HepG2 (cell line): ENCODE data around the gene TEKT5. TPM values are rescaled to one million over a fixed set of nuclear protein-coding genes. Genes with fewer than 3 reads are reported as not detected.

Source experiments
- ATAC-seq: fragments of 200-7000 bp; cut with Tn5 transposase; 3 replicates; pipeline ENCODE4 v1.9.1; 2020; ENCODE audit warnings: mild to moderate bottlenecking, moderate library complexity
- BruUV-seq: library from RNA; stranded (reverse); fragments of 400-500 nt; replicated peaks from 2 replicates; lab custom pipeline; 2021; lab: Mats Ljungman, UMichigan
- CTCF ChIA-PET: fragments of 300-600 bp; formaldehyde crosslinking; extraction: SDS; loops from one replicate; lab custom pipeline; 2021; ENCODE audit warnings: low total read pairs, inconsistent platforms, low intra/inter-chr PET ratio; lab: Yijun Ruan, JAX
- POLR2A ChIA-PET: fragments of 350-600 bp; sonication (Branson Sonifier 250); formaldehyde crosslinking; loops from one replicate; lab custom pipeline; 2020; ENCODE audit warnings: antibody characterized with exemption, inconsistent platforms; lab: Yijun Ruan, JAX
- DNase-seq: peaks from one replicate; pipeline ENCODE4 v3.0.0-alpha.2; 2015; ENCODE audit warnings: low spot score
- FAIRE-seq: peaks from 3 replicates; lab custom pipeline; 2011; peaks lifted over from hg19 to GRCh38; lab: Jason Lieb, UNC
- H2AFZ ChIP-seq: one replicate; pipeline ENCODE4 v1.6.1; 2011; ENCODE audit warnings: low read length, inconsistent platforms
- H3K27ac ChIP-seq: fragments of 300-600 bp; 3 replicates; pipeline ENCODE4 v1.8.0; 2011; ENCODE audit warnings: mixed run types, mild to moderate bottlenecking, mixed read lengths, low read length, inconsistent platforms; ENCODE audit not compliant: insufficient read depth; ENCODE audit errors: extremely low read length
- H3K27me3 ChIP-seq, 2 experiments: fragments of 200-600 bp in 1 of 2; 2 replicates in 1 of 2; 3 replicates in 1 of 2; pipeline versions ENCODE4 v1.6.0 to v1.8.0; 2011; ENCODE audit warnings: low read length in 2 of 2, mild to moderate bottlenecking in 2 of 2, moderate library complexity in 2 of 2, inconsistent platforms in 1 of 2; ENCODE audit not compliant: insufficient read depth in 2 of 2, control insufficient read depth in 1 of 2
- H3K36me3 ChIP-seq, 2 experiments: fragments of 200-600 bp in 1 of 2; replicated peaks in 1 of 2; 2 replicates in 1 of 2; 3 replicates in 1 of 2; pipeline versions ENCODE4 v1.5.1 to v1.8.0; 2011; ENCODE audit warnings: low read length in 2 of 2, inconsistent platforms in 1 of 2; ENCODE audit not compliant: insufficient read depth in 2 of 2, control insufficient read depth in 1 of 2
- H3K4me1 ChIP-seq: 2 replicates; pipeline ENCODE4 v1.5.1; 2012; ENCODE audit warnings: low read length, inconsistent platforms; ENCODE audit not compliant: insufficient read depth
- H3K4me2 ChIP-seq: 2 replicates; pipeline ENCODE4 v1.6.0; 2011; ENCODE audit warnings: low read depth, low read length, inconsistent platforms
- H3K4me3 ChIP-seq, 3 experiments: fragments of 200-600 bp in 1 of 3; sonication (generic), shearing (Covaris generic) in 1 of 3; replicated peaks in 1 of 3; 2 replicates each; pipeline ENCODE4 v1.5.1; 2011 to 2016; ENCODE audit warnings: low read length in 3 of 3, inconsistent platforms in 2 of 3, low read depth in 2 of 3, mild to moderate bottlenecking in 2 of 3, control low read depth in 1 of 3, mixed read lengths in 1 of 3; ENCODE audit not compliant: insufficient read depth in 1 of 3
- H3K79me2 ChIP-seq: one replicate; pipeline ENCODE4 v1.6.1; 2011; ENCODE audit warnings: low read length, inconsistent platforms; ENCODE audit not compliant: insufficient read depth
- H3K9ac ChIP-seq: 2 replicates; pipeline ENCODE4 v1.6.0; 2011; ENCODE audit warnings: mild to moderate bottlenecking, low read depth, low read length, inconsistent platforms; ENCODE audit not compliant: insufficient read depth
- H3K9me3 ChIP-seq: 2 replicates; pipeline ENCODE4 v1.5.1; 2012; ENCODE audit warnings: mild to moderate bottlenecking, low read length
- H4K20me1 ChIP-seq: 2 replicates; pipeline ENCODE4 v1.6.0; 2011; ENCODE audit warnings: inconsistent platforms, mild to moderate bottlenecking, low read length, moderate library complexity; ENCODE audit not compliant: insufficient read depth
- THAP7 ChIP-seq: sonication (generic); formaldehyde crosslinking; IDR thresholded peaks from 2 replicates; pipeline ENCODE4 v1.8.1; 2023; ENCODE audit warnings: mild to moderate bottlenecking, missing genetic modification reagents
- ZBTB38 ChIP-seq: sonication (generic); formaldehyde crosslinking; IDR thresholded peaks from 2 replicates; pipeline ENCODE4 v1.5.1; 2020; ENCODE audit warnings: mild to moderate bottlenecking, missing genetic modification reagents
- ZNF121 ChIP-seq: sonication (generic); formaldehyde crosslinking; IDR thresholded peaks from 2 replicates; pipeline ENCODE4 v1.5.0; 2020; ENCODE audit warnings: mild to moderate bottlenecking, missing genetic modification reagents
- ZNF607 ChIP-seq: sonication (generic); formaldehyde crosslinking; IDR thresholded peaks from 2 replicates; pipeline ENCODE4 v1.5.1; 2020; ENCODE audit warnings: missing genetic modification reagents, mild to moderate bottlenecking, borderline replicate concordance
- WGBS: methylation state at CpG from one replicate; pipeline ENCODE4 v1.1.6; 2017; ENCODE audit warnings: low lambda C conversion rate; 5-methylcytosine and 5-hydroxymethylcytosine counted together
- in situ Hi-C: cut with HindIII; loops from 2 replicates; pipeline ENCODE4 v1.10.0; 2017; ENCODE audit warnings: low pct_unique_long_range_greater_than_20kb; ENCODE audit not compliant: extremely low pct_ligation_motif_present
- intact Hi-C: fragments of 100-400 bp; cut with micrococcal nuclease; formaldehyde crosslinking; loops from one replicate; pipeline ENCODE4 v1.10.0; 2022; ENCODE audit not compliant: unreplicated experiment
- polyA plus RNA-seq, 8 experiments: library from polyadenylated mRNA; depleted of rRNA in 3 of 8; stranded (reverse) in 7 of 8; unstranded in 1 of 8; fragments of >200 nt; fragmentation: Illumina TruSeq in 4 of 8; extraction: Trizol in 4 of 8; gene quantifications; 2 replicates each; pipeline versions ENCODE4 v1.2.1 to v1.2.3, GENCODE V29; 2011 to 2016; ENCODE audit warnings: low read depth in 4 of 8, missing spikeins in 1 of 8, mixed read lengths in 1 of 8; ENCODE audit not compliant: insufficient read depth in 1 of 8
- total RNA-seq, 5 experiments: library from RNA; depleted of rRNA; stranded (reverse); fragments of >200 nt; fragmentation: Illumina TruSeq; extraction: Trizol; gene quantifications; 2 replicates each; pipeline ENCODE4 v1.2.3, GENCODE V29; 2016; ENCODE audit warnings: low read depth in 1 of 5

The TEKT5 gene
- total and polyA plus RNA-seq, 2 of the 13 experiments (the other 11 are each of a cell fraction or from before 2014, with no cell fraction given), result 0.16 TPM; not detected in 1

DNA sequence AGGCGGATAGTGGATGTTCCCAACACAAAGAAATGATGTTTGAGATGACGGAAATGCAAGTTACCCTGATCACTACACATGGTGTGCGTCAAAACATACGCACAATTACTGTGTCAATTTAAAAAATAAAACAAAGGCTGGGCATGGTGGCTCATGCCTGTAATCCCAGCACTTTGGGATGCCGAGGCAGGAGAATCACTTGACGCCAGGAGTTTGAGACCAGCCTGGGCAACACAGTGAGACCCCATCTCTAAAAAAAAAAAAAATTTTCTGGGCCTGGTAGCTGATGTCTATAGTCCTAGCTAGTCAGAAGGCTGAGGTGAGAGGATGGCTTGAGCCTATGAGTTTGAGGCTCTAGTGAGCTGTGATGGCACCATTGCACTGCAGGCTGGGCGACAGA, 51.8 kb downstream of the TEKT5 start:
- peaks cover 80% of the 10 kb centered on the region for H3K4me1 ChIP-seq
- H2AFZ ChIP-seq, result peak overlapping the region; percentile 24
- CTCF ChIA-PET, result no interaction called here
- TF ChIP-seq ZNF121 (CRISPR knock-in tag), result peak; percentile 94
- TF ChIP-seq THAP7 (CRISPR knock-in tag), result 0 out of 2 replicates have a peak, but pooled peaks have one; percentile 73
- 0 out of 2 replicates have a peak, but pooled peaks have one; percentile 37 for TF ChIP-seq ZBTB38 (CRISPR knock-in tag)
- no peak for TF ChIP-seq ZNF607
- FAIRE-seq (no peak), DNase-seq (no peak), ATAC-seq (no peak)
- peak overlapping the region; percentile 24 for H3K27ac ChIP-seq
- POLR2A ChIA-PET, result interaction anchor here (1.5 to 1.6 kb wide), 2 partner anchors 26 to 32 kb away, joined by 4 to 5 read pairs; no protein-coding TSS in a partner anchor
- peak overlapping the region; percentile 79 for H3K4me2 ChIP-seq
- H3K4me3 ChIP-seq, result peak overlapping the region in 1 of 3 experiments; percentile 49; a peak in 1 of 6 replicates
- intact Hi-C loops, result loop anchor here (10.0 kb wide), 1 partner anchor 328 kb away; no protein-coding TSS in a partner anchor
- no peaks in the 10 kb centered on the region for H4K20me1 ChIP-seq
- no peaks in the 10 kb centered on the region for H3K36me3 ChIP-seq
- peak overlapping the region; percentile 45; the same call in 1 of the 2 replicates for H3K9ac ChIP-seq
- in situ Hi-C loops, result no loop called here
- BruUV-seq, result no TSS peak
- no peaks in the 10 kb centered on the region; a peak in 1 of 5 replicates for H3K27me3 ChIP-seq
- no peaks in the 10 kb centered on the region for H3K79me2 ChIP-seq
- WGBS, result 77% methylated on average over 7 of the region's 7 CpGs
- no peaks in the 10 kb centered on the region for H3K9me3 ChIP-seq
